Mesendoderm (in vitro differentiated cells): ENCODE results near the gene NOBOX.
A peak's percentile ranks its signal among the peaks of the same experiment; 100 is the strongest.
"Not testable (repeated sequence)": the region's sequence is repeated elsewhere in the genome, so short reads cannot be mapped to it uniquely, and the experiment has no call there.

Source experiments
- DNase-seq: peaks from one replicate; pipeline ENCODE4 v3.0.0; 2013
- H2AK5ac ChIP-seq: 2 replicates; pipeline ENCODE4 v1.6.1; 2013; ENCODE audit warnings: low read length, inconsistent platforms
- H2BK120ac ChIP-seq: 2 replicates; pipeline ENCODE4 v1.6.1; 2013; ENCODE audit warnings: low read depth, mild to moderate bottlenecking, low read length, moderate library complexity, mixed read lengths
- H2BK15ac ChIP-seq: replicated peaks from 2 replicates; pipeline ENCODE4 v1.6.1; 2013; ENCODE audit warnings: low read depth, mild to moderate bottlenecking, moderate library complexity
- H2BK5ac ChIP-seq: 2 replicates; pipeline ENCODE4 v1.6.1; 2013; ENCODE audit warnings: low read length, inconsistent platforms
- H3K18ac ChIP-seq: 2 replicates; pipeline ENCODE4 v1.6.1; 2013; ENCODE audit warnings: mild to moderate bottlenecking, low read length, mixed read lengths
- H3K23ac ChIP-seq: one replicate; pipeline ENCODE4 v1.6.1; 2013; ENCODE audit warnings: low read length
- H3K27ac ChIP-seq: 2 replicates; pipeline ENCODE4 v1.5.1; 2013; ENCODE audit warnings: low read depth, mild to moderate bottlenecking, inconsistent platforms, low read length, moderate library complexity
- H3K27me3 ChIP-seq: 2 replicates; pipeline ENCODE4 v1.6.1; 2013; ENCODE audit warnings: low read length, control low read depth, mild to moderate bottlenecking, inconsistent platforms; ENCODE audit not compliant: insufficient read depth, poor library complexity
- H3K36me3 ChIP-seq: 2 replicates; pipeline ENCODE4 v1.6.1; 2013; ENCODE audit warnings: low read length, inconsistent platforms; ENCODE audit not compliant: control insufficient read depth, insufficient read depth
- H3K4ac ChIP-seq: one replicate; pipeline ENCODE4 v1.6.1; 2013; ENCODE audit warnings: low read depth, mild to moderate bottlenecking, low read length, moderate library complexity
- H3K4me1 ChIP-seq: 2 replicates; pipeline ENCODE4 v1.6.1; 2013; ENCODE audit warnings: low read depth, low read length, inconsistent platforms; ENCODE audit not compliant: control insufficient read depth
- H3K4me2 ChIP-seq: 2 replicates; pipeline ENCODE4 v1.6.1; 2013; ENCODE audit warnings: low read length
- H3K4me3 ChIP-seq: 2 replicates; pipeline ENCODE4 v1.5.1; 2013; ENCODE audit warnings: mild to moderate bottlenecking, low read length
- H3K56ac ChIP-seq: one replicate; pipeline ENCODE4 v1.6.1; 2013; ENCODE audit warnings: low read length
- H3K79me1 ChIP-seq: 2 replicates; pipeline ENCODE4 v1.6.1; 2013; ENCODE audit warnings: low read length, inconsistent platforms
- H3K79me2 ChIP-seq: 2 replicates; pipeline ENCODE4 v1.6.1; 2013; ENCODE audit warnings: mild to moderate bottlenecking, low read length; ENCODE audit not compliant: control insufficient read depth, insufficient read depth
- H3K9ac ChIP-seq: 2 replicates; pipeline ENCODE4 v1.6.1; 2013; ENCODE audit warnings: low read length, inconsistent platforms
- H4K5ac ChIP-seq: one replicate; pipeline ENCODE4 v1.6.1; 2013; ENCODE audit warnings: low read length
- H4K8ac ChIP-seq: one replicate; pipeline ENCODE4 v1.6.1; 2013; ENCODE audit warnings: low read depth, mild to moderate bottlenecking, control low read depth, low read length, moderate library complexity
- WGBS: extraction: QIAGEN DNeasy Blood & Tissue Kit; methylation state at CpG from one replicate; pipeline ENCODE4 v1.1.7; 2013; ENCODE audit warnings: low lambda C conversion rate, missing lambda C conversion rate; ENCODE audit not compliant: insufficient coverage; ENCODE audit errors: extremely low coverage; 5-methylcytosine and 5-hydroxymethylcytosine counted together

The NOBOX gene

DNA sequence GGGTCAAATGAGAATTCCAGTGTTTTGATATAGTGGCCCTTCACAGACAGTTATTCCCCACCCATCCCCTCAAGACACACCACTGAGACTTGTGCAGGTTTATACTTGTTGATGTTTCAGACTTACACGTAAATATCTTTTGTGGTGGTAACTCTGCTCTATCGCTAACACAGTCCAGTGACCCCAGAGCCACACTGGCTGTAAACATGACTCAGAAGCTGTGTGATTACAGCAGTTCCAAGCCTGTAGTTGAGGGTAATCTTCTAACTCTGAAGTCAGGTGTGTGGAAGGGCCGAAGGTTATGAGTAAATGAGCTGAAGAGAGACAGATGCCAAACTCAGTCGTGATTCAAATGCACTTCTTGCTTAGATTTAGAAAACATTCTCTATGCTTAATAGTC is 19.4 kb downstream of the NOBOX start:
- Histone ChIP-seq H3K27me3 (no peaks in the 10 kb centered on the region), H3K23ac (no peak overlapping the region), H3K79me2 (no peaks in the 10 kb centered on the region), H2BK5ac (no peak overlapping the region), H4K8ac (no peak overlapping the region), H3K4me2 (no peak overlapping the region), H3K9ac (no peak overlapping the region), H3K27ac (no peak overlapping the region), H4K5ac (no peak overlapping the region), H2AK5ac (no peak overlapping the region), H3K18ac (no peak overlapping the region), H3K4me1 (no peaks in the 10 kb centered on the region), H2BK15ac (no peak overlapping the region), H3K4me3 (no peak overlapping the region), H2BK120ac (no peak overlapping the region), H3K4ac (no peak overlapping the region), H3K79me1 (no peaks in the 10 kb centered on the region), H3K36me3 (peaks cover 5% of the 10 kb centered on the region), H3K56ac (no peak overlapping the region)
- no CpG with 5 or more reads among the region's 4 CpGs for WGBS
- peak; percentile 40 for DNase-seq

DNA sequence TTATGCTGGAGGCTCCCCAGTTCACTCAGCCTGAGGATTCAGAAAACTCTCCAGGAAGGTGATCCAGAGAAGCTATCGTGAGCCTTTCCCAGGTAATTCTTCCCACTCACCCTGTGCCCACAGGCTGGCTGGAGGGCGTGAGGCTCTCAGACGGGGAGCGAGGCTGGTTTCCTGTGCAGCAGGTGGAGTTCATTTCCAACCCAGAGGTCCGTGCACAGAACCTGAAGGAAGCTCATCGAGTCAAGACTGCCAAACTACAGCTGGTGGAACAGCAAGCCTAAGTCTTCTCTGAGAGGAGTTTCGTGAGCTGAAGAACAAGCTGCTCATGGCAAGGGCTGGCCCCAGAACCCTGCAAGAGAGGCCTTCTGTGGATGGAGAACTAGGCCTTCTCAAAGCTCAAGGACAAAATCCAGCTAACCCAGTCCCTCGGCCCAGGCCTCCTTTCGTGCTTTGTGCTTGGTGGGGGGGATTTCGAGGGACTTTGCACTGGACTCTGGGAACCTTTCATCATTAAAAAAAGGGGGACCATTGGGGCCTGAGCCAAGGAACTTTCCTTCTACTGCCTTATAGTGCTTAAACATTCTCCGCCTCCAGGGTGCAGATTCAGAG is 23.6 kb downstream of the NOBOX start:
- DNase-seq = no peak
- H3K56ac ChIP-seq = no peak overlapping the region

DNA sequence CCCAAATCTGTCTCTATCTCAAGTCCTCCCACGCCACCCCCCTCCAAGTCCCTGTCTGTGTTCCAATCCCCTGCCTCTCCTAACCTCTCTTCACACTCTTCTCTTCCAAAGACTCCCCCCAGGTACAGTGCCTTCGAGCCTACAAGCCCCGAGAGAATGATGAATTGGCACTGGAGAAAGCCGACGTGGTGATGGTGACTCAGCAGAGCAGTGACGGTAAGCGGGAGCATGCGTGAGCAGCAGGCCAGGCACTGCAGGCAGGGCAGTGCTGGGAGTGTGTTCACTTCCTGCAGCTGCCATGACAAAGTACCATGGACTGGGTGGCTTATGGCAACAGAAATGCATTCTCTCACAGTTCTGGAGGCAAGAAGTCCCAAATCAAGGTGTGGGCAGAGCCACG is 24.8 kb downstream of the NOBOX start:
- no peak overlapping the region for H3K18ac ChIP-seq
- H3K4me3 ChIP-seq = no peak overlapping the region
- H3K4me1 ChIP-seq = no peaks in the 10 kb centered on the region
- no peak for DNase-seq
- no peak overlapping the region for H3K23ac ChIP-seq
- H4K8ac ChIP-seq = no peak overlapping the region
- no peak overlapping the region for H3K9ac ChIP-seq
- H3K4me2 ChIP-seq = no peak overlapping the region
- H2AK5ac ChIP-seq = no peak overlapping the region
- H3K36me3 ChIP-seq = peaks cover 9% of the 10 kb centered on the region
- H4K5ac ChIP-seq = no peak overlapping the region
- no peak overlapping the region for H3K4ac ChIP-seq
- H3K27me3 ChIP-seq = no peaks in the 10 kb centered on the region
- no peak overlapping the region for H3K56ac ChIP-seq
- no peak overlapping the region for H2BK5ac ChIP-seq
- H2BK15ac ChIP-seq = no peak overlapping the region
- H3K27ac ChIP-seq = no peak overlapping the region
- H2BK120ac ChIP-seq = no peak overlapping the region
- H3K79me1 ChIP-seq = no peaks in the 10 kb centered on the region
- WGBS = no CpG with 5 or more reads among the region's 9 CpGs
- H3K79me2 ChIP-seq = no peaks in the 10 kb centered on the region

More for the DNA sequence above, 23.6 kb downstream of the NOBOX start:
- H3K79me2 ChIP-seq = no peaks in the 10 kb centered on the region
- no peak overlapping the region for H3K4me2 ChIP-seq
- no peaks in the 10 kb centered on the region for H3K27me3 ChIP-seq
- no peak overlapping the region for H2BK15ac ChIP-seq
- no CpG with 5 or more reads among the region's 11 CpGs for WGBS
- no peak overlapping the region for H3K9ac ChIP-seq
- no peaks in the 10 kb centered on the region for H3K4me1 ChIP-seq
- no peaks in the 10 kb centered on the region for H3K79me1 ChIP-seq
- no peak overlapping the region for H4K8ac ChIP-seq
- no peak overlapping the region for H3K23ac ChIP-seq
- no peak overlapping the region for H3K18ac ChIP-seq
- H3K4ac ChIP-seq = no peak overlapping the region
- H2AK5ac ChIP-seq = no peak overlapping the region
- peaks cover 9% of the 10 kb centered on the region for H3K36me3 ChIP-seq
- H3K4me3 ChIP-seq = no peak overlapping the region
- no peak overlapping the region for H2BK5ac ChIP-seq
- H3K27ac ChIP-seq = no peak overlapping the region
- H4K5ac ChIP-seq = no peak overlapping the region
- H2BK120ac ChIP-seq = no peak overlapping the region

GRCh38 chr7:144369221-144369620 is 34.3 kb downstream of the NOBOX start:
- not testable (repeated sequence) for H3K4me3 ChIP-seq, H4K5ac ChIP-seq, H3K23ac ChIP-seq, H3K9ac ChIP-seq, H3K36me3 ChIP-seq, H2BK5ac ChIP-seq, H2AK5ac ChIP-seq, H3K4me1 ChIP-seq, H3K18ac ChIP-seq, H2BK120ac ChIP-seq, H3K56ac ChIP-seq, H3K4me2 ChIP-seq, H3K27ac ChIP-seq, H3K4ac ChIP-seq, H4K8ac ChIP-seq, DNase-seq, H2BK15ac ChIP-seq, H3K27me3 ChIP-seq, H3K79me2 ChIP-seq, H3K79me1 ChIP-seq
- no CpG with 5 or more reads among the region's 7 CpGs for WGBS

DNA sequence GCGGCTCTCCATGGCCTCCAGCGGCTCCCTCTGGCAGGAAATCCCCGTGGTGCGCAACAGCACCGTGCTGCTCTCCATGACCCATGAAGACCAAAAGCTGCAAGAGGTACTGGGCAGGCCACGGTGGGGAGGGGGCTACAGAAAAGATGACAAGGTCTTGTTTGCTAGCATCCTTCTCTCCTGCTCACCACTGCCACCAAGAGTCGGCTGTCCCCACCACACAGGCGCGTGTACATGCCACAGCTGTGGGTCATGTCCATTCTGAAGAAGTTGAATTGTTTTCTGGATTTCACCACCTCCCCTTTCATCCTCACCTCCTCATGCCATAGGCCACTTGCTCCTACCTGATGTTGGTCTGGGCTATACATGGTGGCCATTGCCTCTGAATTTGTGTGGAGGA is 36.2 kb downstream of the NOBOX start:
- not testable (repeated sequence) for H3K4me1 ChIP-seq, H4K5ac ChIP-seq, H4K8ac ChIP-seq, H2BK120ac ChIP-seq, H3K23ac ChIP-seq, DNase-seq, H3K56ac ChIP-seq, H3K9ac ChIP-seq, H3K4ac ChIP-seq, H3K36me3 ChIP-seq, H3K27ac ChIP-seq, H3K79me1 ChIP-seq, H3K4me3 ChIP-seq, H3K18ac ChIP-seq, H2BK15ac ChIP-seq, H3K27me3 ChIP-seq, H2BK5ac ChIP-seq, H2AK5ac ChIP-seq, H3K79me2 ChIP-seq, H3K4me2 ChIP-seq
- no CpG with 5 or more reads among the region's 9 CpGs for WGBS

DNA sequence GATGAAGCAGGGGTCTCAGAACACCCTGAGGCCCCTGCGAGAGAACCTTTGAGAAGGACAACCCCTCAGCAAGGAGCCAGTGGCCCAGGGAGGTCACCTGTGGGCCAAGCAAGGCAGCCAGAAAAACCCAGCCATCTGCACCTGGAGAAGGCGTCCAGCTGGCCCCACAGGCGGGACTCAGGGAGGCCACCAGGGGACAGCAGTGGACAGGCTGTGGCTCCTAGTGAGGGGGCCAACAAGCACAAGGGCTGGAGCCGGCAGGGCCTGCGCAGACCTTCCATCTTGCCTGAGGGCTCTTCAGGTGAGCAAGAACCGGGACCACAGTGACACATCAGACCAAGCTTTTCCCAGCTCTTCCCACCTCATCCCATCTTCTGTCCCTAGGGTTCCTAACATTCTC is 38.0 kb downstream of the NOBOX start:
- H3K27me3 ChIP-seq, H3K27ac ChIP-seq, H3K79me2 ChIP-seq, H3K56ac ChIP-seq, H3K9ac ChIP-seq, H3K23ac ChIP-seq, H2BK120ac ChIP-seq, H3K36me3 ChIP-seq, H3K18ac ChIP-seq, H2BK15ac ChIP-seq, H3K4me3 ChIP-seq, H3K4me2 ChIP-seq, H3K79me1 ChIP-seq, DNase-seq, H2AK5ac ChIP-seq, H4K8ac ChIP-seq, H3K4me1 ChIP-seq, H2BK5ac ChIP-seq, H4K5ac ChIP-seq, H3K4ac ChIP-seq: not testable (repeated sequence)
- WGBS = no CpG with 5 or more reads among the region's 6 CpGs
